HG03175 (cell line): Measurements from ENCODE around the gene SORL1.
A peak's percentile ranks its signal among the peaks of the same experiment; 100 is the strongest.
"Not testable (repeated sequence)": the region's sequence is repeated elsewhere in the genome, so short reads cannot be mapped to it uniquely, and the experiment has no call there.

Experiments used
- ATAC-seq: cut with Tn5 transposase; IDR thresholded peaks from one replicate; pipeline ENCODE4 v1.9.1; 2021; ENCODE audit warnings: mild to moderate bottlenecking, moderate library complexity; ENCODE audit not compliant: unreplicated experiment

Gene SORL1

GRCh38 chr11:121451986-121452608, at the start of gene SORL1:
SORL1 (plus strand) TSS chr11:121452314; CDS start chr11:121452332, 18 bp downstream.
- ATAC-seq = peak; percentile 63

GRCh38 chr11:121405646-121406045, 46.5 kb upstream of the SORL1 start:
- ATAC-seq = no peak

GRCh38 chr11:121406291-121406690, 45.8 kb upstream of the SORL1 start:
- ATAC-seq = no peak

- no peak for ATAC-seq
Observed at GRCh38 chr11:121408830-121409229, 43.3 kb upstream of the SORL1 start.

GRCh38 chr11:121410041-121410440, 42.1 kb upstream of the SORL1 start:
- not testable (repeated sequence) for ATAC-seq

- not testable (repeated sequence) for ATAC-seq
Observed at GRCh38 chr11:121411330-121411729, 40.8 kb upstream of the SORL1 start.

GRCh38 chr11:121412000-121412587, 40.0 kb upstream of the SORL1 start:
- ATAC-seq = no peak

GRCh38 chr11:121412711-121413415, 39.3 kb upstream of the SORL1 start:
- ATAC-seq = no peak

- no peak for ATAC-seq
Observed at GRCh38 chr11:121414141-121414913, 37.8 kb upstream of the SORL1 start.

- ATAC-seq = no peak
Observed at GRCh38 chr11:121415856-121416255, 36.3 kb upstream of the SORL1 start.

- ATAC-seq = peak; percentile 75
Observed at GRCh38 chr11:121417055-121417551, 35.0 kb upstream of the SORL1 start.

GRCh38 chr11:121417607-121418006, 34.5 kb upstream of the SORL1 start:
- no peak for ATAC-seq

- ATAC-seq = peak; percentile 37
Observed at GRCh38 chr11:121418625-121419114, 33.4 kb upstream of the SORL1 start.

GRCh38 chr11:121419836-121420235, 32.3 kb upstream of the SORL1 start:
- no peak for ATAC-seq

GRCh38 chr11:121420398-121420797, 31.7 kb upstream of the SORL1 start:
- no peak for ATAC-seq

- ATAC-seq = no peak
Observed at GRCh38 chr11:121421149-121421901, 30.8 kb upstream of the SORL1 start.

GRCh38 chr11:121422675-121423074, 29.4 kb upstream of the SORL1 start:
- peak; percentile 40 for ATAC-seq

- no peak for ATAC-seq
Observed at GRCh38 chr11:121425828-121426227, 26.3 kb upstream of the SORL1 start.

GRCh38 chr11:121426476-121427399, 25.4 kb upstream of the SORL1 start:
- peak; percentile 33 for ATAC-seq
